ENCODE results near the gene CLHC1.

DNA sequence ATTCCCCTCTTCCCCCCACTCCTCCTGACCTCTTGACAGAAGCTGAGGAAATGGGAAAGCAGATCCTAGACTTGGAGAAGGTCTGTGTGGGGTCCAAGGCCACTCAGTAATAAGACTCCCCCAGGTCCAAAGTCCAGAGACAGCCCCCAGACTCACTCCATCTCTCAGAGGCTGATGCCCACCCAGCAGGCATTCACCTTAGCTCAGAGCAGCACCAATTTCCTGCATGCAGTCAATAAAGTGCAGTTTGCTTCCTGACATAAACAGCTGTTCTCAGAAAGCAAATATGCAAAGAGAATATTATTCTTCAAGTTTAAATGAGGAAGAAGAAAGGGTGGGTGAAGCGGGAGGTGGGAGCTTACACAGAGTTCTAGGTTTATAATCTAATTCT is 97.8 kb downstream of the CLHC1 start:
- TF ChIP-seq POLR2A (IDR thresholded peaks at IDR 0.05; ENCODE audit: low read length), result no peak
- no peak for TF ChIP-seq GATA1 (IDR thresholded peaks at IDR 0.05; ENCODE audit: low read depth, low read length)

Data from erythroblast (primary cell).